Activated CD4-positive, alpha-beta T cell treated with anti-CD3 and anti-CD28 coated beads, Interleukin-2, amount 10 ng/mL, durations not matched to agents 7 days and 5 days (primary cell): ENCODE data around the gene UTS2B. TPM values are rescaled to one million over a fixed set of nuclear protein-coding genes. Genes with fewer than 3 reads are reported as not detected.

ENCODE experiments used
- CTCF ChIA-PET: fragments of 350-600 bp; sonication (Branson Sonifier 250); formaldehyde crosslinking; loops from one replicate; lab custom pipeline; 2021; ENCODE audit warnings: antibody characterized with exemption; lab: Charles Lee
- POLR2A ChIA-PET: fragments of 350-600 bp; sonication (Branson Sonifier 250); formaldehyde crosslinking; loops from one replicate; lab custom pipeline; 2021; ENCODE audit warnings: antibody characterized with exemption; lab: Charles Lee
- DNase-seq: peaks from one replicate; pipeline ENCODE4 v3.0.0-alpha.2; 2020
- H3K27ac Mint-ChIP-seq: one replicate; pipeline ENCODE4 v1.8.0; 2021; ENCODE audit warnings: mild to moderate bottlenecking, moderate library complexity, mixed read lengths
- H3K27me3 Mint-ChIP-seq: one replicate; pipeline ENCODE4 v1.8.0; 2021; ENCODE audit warnings: mixed read lengths
- H3K36me3 Mint-ChIP-seq: one replicate; pipeline ENCODE4 v1.8.0; 2021; ENCODE audit warnings: low read depth, mixed read lengths
- H3K4me1 Mint-ChIP-seq: one replicate; pipeline ENCODE4 v1.8.0; 2021; ENCODE audit warnings: mixed read lengths
- H3K4me3 Mint-ChIP-seq: one replicate; pipeline ENCODE4 v1.8.0; 2021; ENCODE audit warnings: mild to moderate bottlenecking, moderate library complexity, mixed read lengths
- H3K9me3 Mint-ChIP-seq: one replicate; pipeline ENCODE4 v1.8.0; 2021; ENCODE audit warnings: mixed read lengths
- total RNA-seq, 2 experiments: library from RNA; stranded (reverse); gene quantifications; one replicate each; pipeline ENCODE4 v1.2.3, GENCODE V29; 2021

The UTS2B gene
- total RNA-seq, 2 experiments from 2014 or later: 0.20 TPM; not detected in 1

DNA sequence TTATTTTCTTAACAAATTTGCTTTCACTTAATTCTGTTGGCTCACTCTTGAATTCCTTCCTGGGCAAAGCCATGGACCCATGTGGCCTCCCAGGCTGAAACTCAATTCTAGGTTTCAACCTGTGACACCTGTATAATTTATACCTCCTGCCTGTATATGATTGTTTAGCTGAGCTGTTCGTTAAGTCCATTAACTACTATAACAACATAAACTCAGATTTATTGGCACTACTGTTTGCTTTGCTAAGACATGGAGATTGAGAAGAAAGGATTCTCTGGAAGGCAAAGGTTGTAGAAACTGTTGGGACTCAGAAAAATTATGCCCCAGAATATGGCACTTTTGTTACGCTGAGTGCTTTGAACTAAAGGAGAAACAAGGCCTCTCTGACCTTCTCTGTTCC is 27.9 kb downstream of the UTS2B start:
- no peak for DNase-seq
- Mint-ChIP-seq H3K27me3 (peaks cover 3% of the 10 kb centered on the region), H3K27ac (no peak overlapping the region), H3K4me1 (no peaks in the 10 kb centered on the region), H3K4me3 (no peak overlapping the region), H3K9me3 (no peaks in the 10 kb centered on the region), H3K36me3 (no peaks in the 10 kb centered on the region)
- POLR2A ChIA-PET: no interaction called here
- CTCF ChIA-PET: no interaction called here

DNA sequence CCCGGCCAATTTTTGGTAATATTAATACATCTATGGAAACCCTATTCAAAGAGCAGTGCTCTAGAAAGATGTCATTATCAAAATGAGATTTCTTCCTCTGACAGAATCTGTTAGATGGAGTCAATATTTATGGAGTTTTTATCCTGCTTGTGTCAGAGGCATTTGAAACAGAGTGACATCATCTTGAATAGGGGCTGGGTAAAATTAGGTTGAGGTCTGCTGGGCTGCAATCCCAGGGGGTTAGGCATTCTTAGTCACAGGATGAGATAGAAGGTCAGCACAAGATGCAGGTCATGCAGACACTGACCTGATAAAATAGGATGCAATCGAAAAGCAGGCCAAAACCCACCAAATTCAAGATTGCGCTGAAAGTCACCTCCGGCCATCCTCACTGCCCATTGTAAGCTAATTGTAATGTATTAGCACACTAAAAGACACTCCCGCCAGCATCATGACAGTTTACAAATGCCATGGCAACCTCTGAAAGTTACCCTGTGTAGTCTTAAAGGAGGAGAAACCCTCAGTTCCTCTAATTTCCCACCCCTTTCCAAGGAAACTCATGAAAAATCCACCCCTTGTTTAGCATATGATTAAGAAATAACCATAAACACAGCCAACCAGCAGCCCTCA is 28.4 kb downstream of the UTS2B start:
- peaks cover 7% of the 10 kb centered on the region for H3K27me3 Mint-ChIP-seq
- H3K36me3 Mint-ChIP-seq: no peaks in the 10 kb centered on the region
- H3K4me1 Mint-ChIP-seq: no peaks in the 10 kb centered on the region
- CTCF ChIA-PET: no interaction called here
- H3K27ac Mint-ChIP-seq: no peak overlapping the region
- no peak for DNase-seq
- H3K9me3 Mint-ChIP-seq: no peaks in the 10 kb centered on the region
- H3K4me3 Mint-ChIP-seq: no peak overlapping the region
- POLR2A ChIA-PET: no interaction called here

DNA sequence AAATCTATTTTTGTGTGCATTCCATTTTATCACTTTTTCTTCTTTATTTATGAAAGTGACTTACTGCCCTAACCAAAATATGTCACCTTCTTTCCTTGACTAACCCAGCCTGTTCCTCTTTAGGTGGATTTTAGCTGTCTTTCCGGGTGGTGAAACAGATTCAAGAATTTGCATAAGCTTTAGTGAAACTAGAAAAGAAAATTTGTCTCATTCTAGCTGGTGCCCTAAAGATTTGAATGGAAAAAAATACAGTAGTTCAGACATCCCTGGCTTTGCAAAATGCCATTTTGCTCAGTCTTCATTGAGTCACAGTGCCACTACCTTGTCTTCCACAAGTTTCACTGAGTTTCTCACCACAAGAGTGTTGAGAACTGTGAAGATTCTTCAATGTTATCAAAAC is 29.3 kb downstream of the UTS2B start:
- ChIA-PET CTCF (no interaction called here), POLR2A (no interaction called here)
- no peak for DNase-seq
- H3K4me1 Mint-ChIP-seq: no peaks in the 10 kb centered on the region
- H3K9me3 Mint-ChIP-seq: no peaks in the 10 kb centered on the region
- no peaks in the 10 kb centered on the region for H3K36me3 Mint-ChIP-seq
- H3K27ac Mint-ChIP-seq: no peak overlapping the region
- no peak overlapping the region for H3K4me3 Mint-ChIP-seq
- peaks cover 5% of the 10 kb centered on the region for H3K27me3 Mint-ChIP-seq

DNA sequence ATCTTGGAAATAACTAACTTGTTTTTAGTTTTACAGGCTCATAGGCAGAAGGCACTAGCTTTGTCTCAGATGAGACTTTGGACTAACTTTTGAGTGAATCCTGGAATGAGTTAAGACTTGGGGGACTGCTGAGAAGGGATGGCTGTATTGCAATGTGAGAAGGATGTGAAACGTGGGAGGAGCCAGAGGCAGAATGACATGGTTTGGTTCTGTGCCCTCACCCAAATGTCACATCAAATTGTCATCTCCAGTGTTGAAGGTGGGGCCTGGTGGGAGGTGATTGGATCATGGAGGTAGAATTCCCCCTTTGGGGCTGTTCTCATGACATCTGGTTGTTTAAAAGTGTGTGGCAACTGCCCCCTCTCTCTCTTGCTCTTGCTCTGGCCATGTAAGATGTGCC is 29.9 kb downstream of the UTS2B start:
- Mint-ChIP-seq H3K9me3 (no peaks in the 10 kb centered on the region), H3K4me1 (no peaks in the 10 kb centered on the region), H3K27ac (no peak overlapping the region), H3K27me3 (peaks cover 5% of the 10 kb centered on the region), H3K36me3 (no peaks in the 10 kb centered on the region), H3K4me3 (no peak overlapping the region)
- ChIA-PET POLR2A (no interaction called here), CTCF (no interaction called here)
- no peak for DNase-seq

DNA sequence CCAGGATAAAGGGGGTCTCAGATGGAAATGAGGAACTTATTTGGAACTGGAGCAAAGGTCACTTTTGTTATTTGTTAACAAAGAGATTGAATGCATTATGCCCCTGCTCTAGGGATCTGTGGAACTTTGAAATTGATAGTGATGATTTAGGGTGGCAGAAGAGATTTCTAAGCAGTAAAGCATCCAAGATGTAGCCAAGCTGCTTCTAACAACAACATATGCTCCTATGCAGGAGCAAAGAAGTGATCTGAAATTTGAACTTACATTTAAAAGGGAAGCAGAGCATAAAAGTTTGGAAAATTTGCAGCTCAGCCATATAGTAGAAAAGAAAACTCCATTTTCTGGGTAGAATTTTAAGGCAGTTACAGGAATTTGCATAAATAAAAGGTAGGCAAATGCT is 31.5 kb downstream of the UTS2B start:
- no peaks in the 10 kb centered on the region for H3K4me1 Mint-ChIP-seq
- H3K4me3 Mint-ChIP-seq: no peak overlapping the region
- CTCF ChIA-PET: no interaction called here
- no peaks in the 10 kb centered on the region for H3K36me3 Mint-ChIP-seq
- H3K9me3 Mint-ChIP-seq: no peaks in the 10 kb centered on the region
- H3K27ac Mint-ChIP-seq: no peak overlapping the region
- no peak for DNase-seq
- POLR2A ChIA-PET: no interaction called here
- peaks cover 5% of the 10 kb centered on the region for H3K27me3 Mint-ChIP-seq

DNA sequence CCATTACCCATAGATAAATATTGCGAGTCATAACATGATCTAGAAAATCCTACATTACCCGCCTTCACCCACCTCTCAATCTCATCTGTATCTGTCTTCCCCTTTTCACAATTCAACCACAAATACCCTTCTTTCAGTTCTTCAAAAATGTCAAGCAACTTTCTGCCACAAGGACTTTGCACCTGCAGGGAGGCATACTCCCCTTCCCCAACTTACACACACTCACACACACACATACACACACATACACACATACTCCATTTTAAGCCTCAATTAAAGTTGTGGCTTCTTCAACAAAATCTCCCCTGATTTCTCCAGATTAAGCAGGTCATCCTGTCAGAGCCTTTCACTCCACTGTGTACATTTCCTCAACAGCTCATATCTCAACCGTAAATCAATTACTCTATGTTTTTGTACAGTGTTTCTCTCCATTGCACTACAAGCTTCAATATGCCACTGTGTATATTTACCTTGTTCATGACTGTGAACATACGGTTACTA is 34.2 kb downstream of the UTS2B start:
- DNase-seq: no peak
- ChIA-PET POLR2A (no interaction called here), CTCF (no interaction called here)
- Mint-ChIP-seq H3K36me3 (no peaks in the 10 kb centered on the region), H3K27me3 (peaks cover 5% of the 10 kb centered on the region), H3K4me3 (no peak overlapping the region), H3K27ac (no peak overlapping the region), H3K9me3 (no peaks in the 10 kb centered on the region), H3K4me1 (peaks cover 3% of the 10 kb centered on the region)

DNA sequence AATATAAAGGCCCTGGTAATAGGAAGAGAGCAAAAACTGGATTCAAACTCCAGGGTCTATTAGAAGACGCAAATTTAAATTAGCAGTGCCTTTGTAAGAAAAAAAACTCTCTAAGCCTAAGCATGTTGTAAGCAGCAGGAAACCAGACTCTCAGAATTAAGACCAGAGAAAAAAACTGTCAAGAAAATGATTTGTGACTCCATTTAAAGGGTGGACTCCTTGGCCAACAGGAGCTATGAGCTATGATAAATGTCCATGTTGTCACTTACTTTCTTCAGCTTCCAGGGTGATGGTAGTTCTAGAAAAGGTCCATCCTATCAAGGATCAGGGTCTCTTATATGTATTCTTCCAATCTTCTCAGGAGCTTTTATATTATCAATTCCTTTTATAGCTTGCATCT is 36.0 kb downstream of the UTS2B start:
- H3K36me3 Mint-ChIP-seq: no peaks in the 10 kb centered on the region
- no peaks in the 10 kb centered on the region for H3K9me3 Mint-ChIP-seq
- H3K4me1 Mint-ChIP-seq: peaks cover 14% of the 10 kb centered on the region
- H3K27ac Mint-ChIP-seq: no peak overlapping the region
- ChIA-PET CTCF (no interaction called here), POLR2A (no interaction called here)
- H3K27me3 Mint-ChIP-seq: peaks cover 5% of the 10 kb centered on the region
- H3K4me3 Mint-ChIP-seq: no peak overlapping the region
- no peak for DNase-seq

DNA sequence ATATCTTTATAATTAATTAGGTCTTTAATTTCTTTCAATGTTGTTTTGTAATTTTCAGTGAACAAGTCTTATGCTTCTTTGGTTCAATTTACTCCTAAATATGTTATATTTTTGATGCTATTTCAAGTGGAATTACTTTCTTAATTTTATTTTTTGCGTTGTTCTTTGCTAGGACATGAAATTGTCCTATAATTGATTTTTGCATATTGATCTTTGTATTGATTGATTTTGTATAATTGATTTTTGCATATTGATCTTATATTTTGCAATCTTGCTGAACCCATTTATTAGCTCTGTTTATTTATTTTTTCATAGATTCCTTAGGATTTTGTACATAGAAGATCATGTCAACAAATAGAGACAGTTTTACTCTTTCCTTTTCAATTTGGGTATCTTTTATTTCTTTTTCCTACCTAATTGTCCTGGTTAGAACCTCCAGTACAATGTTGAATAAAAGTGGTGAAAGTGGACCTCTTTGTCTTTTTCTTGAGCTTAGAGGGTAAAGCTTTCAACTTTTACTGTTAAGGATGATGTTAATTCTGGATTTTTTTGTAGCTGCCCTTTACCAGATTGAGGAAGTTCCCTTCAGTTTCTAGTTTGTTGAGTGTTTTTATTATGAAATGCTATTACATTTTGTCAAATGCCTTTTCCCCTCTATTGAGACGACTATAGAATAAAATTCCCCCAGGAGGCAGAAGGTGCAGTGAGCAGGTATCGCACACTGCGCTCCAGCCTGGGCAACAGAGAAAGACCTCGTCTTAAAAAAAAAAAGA is 37.9 kb downstream of the UTS2B start:
- H3K36me3 Mint-ChIP-seq: no peaks in the 10 kb centered on the region
- H3K27ac Mint-ChIP-seq: no peak overlapping the region
- peaks cover 14% of the 10 kb centered on the region for H3K4me1 Mint-ChIP-seq
- H3K27me3 Mint-ChIP-seq: peaks cover 4% of the 10 kb centered on the region
- no peak overlapping the region for H3K4me3 Mint-ChIP-seq
- no peak for DNase-seq
- ChIA-PET CTCF (interaction anchor here (0.8 kb wide), 1 partner anchor 24 kb away, joined by 3 read pairs; no protein-coding TSS in a partner anchor), POLR2A (no interaction called here)
- no peaks in the 10 kb centered on the region for H3K9me3 Mint-ChIP-seq

DNA sequence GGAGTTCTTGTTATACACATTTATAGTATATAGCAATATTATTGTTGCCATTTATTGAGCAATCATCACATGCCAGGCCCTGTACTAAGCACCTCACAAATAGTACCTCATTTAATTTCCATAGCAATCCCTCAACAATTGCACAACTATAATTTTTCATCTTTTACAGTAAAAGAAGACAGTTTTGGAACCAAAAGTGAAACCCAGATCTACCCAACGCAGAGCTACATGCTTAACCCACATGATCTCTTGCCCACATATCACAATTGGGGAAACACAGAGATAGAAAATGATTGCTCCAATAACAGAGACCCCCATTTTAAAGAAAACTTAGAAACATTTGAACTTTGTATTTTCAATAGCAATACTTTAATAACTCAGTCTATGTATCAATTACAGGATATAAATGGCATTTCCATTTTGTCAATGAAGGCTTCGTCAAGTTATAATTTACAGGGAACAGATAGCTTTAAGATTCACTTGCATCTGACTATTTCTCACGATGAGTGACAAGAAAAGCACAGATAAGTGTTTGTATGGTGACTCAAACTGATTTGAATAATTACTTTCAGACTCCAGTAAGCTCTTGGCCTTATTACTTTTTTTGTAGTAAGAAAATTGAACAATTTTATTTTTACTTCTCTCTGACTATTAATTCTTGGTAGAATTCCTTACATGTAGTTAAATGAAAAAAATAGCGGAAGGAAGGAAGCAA is 39.9 kb downstream of the UTS2B start:
- Mint-ChIP-seq H3K4me3 (peak overlapping the region; percentile 33), H3K27me3 (no peaks in the 10 kb centered on the region), H3K9me3 (no peaks in the 10 kb centered on the region), H3K36me3 (no peaks in the 10 kb centered on the region), H3K4me1 (peaks cover 14% of the 10 kb centered on the region), H3K27ac (peak overlapping the region; percentile 78)
- ChIA-PET CTCF (no interaction called here), POLR2A (no interaction called here)
- no peak for DNase-seq

DNA sequence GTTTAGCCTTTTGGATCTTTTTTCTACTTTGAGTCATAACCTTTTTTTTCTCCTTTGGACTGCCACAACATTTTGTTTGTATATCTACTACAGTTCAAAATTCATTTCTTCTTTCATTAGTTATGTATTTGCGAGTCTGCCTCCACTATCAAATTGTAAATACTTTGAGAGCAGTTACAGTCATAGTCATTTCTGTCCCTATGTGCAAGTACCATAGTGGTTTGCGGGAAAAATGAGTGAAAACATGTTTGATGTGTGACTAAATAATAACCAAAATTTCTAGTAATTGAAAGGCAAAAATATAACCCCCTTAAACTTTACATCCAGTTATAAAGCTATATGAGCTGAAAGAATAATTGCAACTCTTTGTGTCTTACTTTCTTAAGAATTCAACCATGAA is 46.9 kb downstream of the UTS2B start:
- Mint-ChIP-seq H3K36me3 (no peaks in the 10 kb centered on the region), H3K27ac (no peak overlapping the region), H3K9me3 (no peaks in the 10 kb centered on the region), H3K4me1 (no peaks in the 10 kb centered on the region), H3K4me3 (no peak overlapping the region), H3K27me3 (peaks cover 5% of the 10 kb centered on the region)
- no peak for DNase-seq
- POLR2A ChIA-PET: no interaction called here
- CTCF ChIA-PET: interaction anchor here (1.0 kb wide), 1 partner anchor 18 kb away, joined by 3 read pairs; no protein-coding TSS in a partner anchor

DNA sequence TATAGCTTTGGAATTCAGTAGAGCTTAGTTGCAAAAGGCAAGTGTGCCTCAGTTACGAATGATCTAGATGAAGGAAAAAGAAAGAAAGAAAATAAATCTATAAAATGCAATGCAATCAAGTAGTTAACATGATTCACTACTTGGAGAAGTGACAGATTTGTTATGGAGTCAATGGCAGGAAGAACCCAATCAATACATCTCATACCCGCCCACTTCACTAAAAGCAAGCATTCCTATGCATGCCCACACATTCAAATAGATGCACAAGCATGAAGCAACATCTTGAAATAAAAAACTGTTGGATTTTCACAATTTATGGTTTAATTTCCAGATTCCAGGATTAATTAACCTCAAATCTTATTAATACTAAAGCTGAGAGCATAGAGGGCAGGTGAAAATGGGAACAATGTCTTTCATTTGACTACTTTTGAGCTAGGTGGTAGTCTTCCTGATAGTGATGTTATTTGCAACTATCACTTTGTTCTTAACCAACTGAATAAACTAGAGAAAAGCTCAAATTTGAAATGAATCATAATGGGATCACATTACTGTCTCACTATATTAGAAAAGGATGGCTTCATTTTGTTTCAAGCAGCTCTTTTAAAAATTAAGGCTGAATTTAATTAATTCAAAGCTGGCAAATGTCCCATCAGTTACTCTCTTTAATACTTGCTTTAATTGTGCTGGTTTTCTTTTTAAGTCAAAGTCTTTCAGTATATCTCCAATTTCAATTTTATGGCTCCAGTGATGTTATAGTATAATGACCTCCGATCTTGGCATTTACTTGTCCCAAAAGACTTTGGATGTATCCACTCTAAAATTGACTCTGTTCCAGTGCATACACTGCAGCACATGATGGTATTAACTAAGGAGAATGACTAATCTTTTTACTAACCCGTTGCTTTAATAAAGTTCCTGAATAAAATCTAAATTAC is 47.8 kb downstream of the UTS2B start:
- ChIA-PET CTCF (no interaction called here), POLR2A (no interaction called here)
- H3K4me3 Mint-ChIP-seq: no peak overlapping the region
- no peak overlapping the region for H3K27ac Mint-ChIP-seq
- H3K9me3 Mint-ChIP-seq: no peaks in the 10 kb centered on the region
- H3K36me3 Mint-ChIP-seq: no peaks in the 10 kb centered on the region
- no peak for DNase-seq
- peaks cover 5% of the 10 kb centered on the region for H3K27me3 Mint-ChIP-seq
- H3K4me1 Mint-ChIP-seq: no peaks in the 10 kb centered on the region

DNA sequence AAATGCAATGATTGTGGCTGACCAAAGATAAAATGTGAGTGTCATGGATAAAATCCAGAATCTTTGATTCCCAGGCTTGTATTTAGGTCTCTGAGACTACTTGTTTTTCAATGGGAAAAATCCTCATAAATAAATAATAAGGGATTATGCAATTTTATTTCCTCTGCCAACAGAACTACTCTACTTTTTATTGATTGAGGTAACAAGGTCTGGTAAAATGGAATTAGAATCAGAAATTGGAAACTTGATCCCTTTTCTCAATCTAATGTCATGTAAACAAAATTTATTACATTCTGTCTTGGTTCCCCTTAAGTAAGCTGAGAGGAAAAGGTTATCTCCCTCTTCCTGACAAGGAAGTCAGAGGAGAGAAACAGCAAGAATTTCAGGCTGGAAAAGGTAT is 49.4 kb downstream of the UTS2B start:
- ChIA-PET CTCF (no interaction called here), POLR2A (no interaction called here)
- peaks cover 5% of the 10 kb centered on the region for H3K27me3 Mint-ChIP-seq
- H3K9me3 Mint-ChIP-seq: no peaks in the 10 kb centered on the region
- no peak overlapping the region for H3K27ac Mint-ChIP-seq
- H3K4me1 Mint-ChIP-seq: no peaks in the 10 kb centered on the region
- H3K4me3 Mint-ChIP-seq: no peak overlapping the region
- DNase-seq: no peak
- H3K36me3 Mint-ChIP-seq: no peaks in the 10 kb centered on the region
